Measurements from ENCODE around the gene ERC2.

ERC2 gene

DNA sequence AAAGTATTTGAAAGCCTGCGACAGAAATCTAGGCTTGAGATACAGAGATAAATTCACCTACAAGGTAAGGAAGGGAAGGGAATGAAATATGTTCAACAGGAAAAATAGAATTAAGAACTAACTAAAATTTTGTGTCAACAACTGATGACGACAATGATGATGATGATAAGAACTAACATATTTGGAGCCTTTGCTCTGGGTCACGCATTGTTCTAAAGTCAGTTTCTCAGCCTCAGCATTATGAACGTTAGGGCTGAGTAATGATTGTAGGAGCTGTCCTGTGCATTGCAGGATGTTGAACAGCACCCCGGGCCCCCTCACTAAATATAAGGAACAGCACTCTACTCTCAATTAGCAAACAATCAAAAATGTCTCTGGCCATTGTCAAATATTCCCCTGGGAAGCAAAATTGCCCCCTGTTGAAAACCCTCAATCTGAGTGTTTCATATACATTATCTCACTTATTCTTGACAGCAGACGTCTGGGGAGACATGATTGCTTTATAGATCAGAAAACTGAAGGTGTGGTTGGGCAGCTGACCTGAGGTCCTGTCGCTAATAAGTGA is 88.5 kb downstream of the ERC2 start:
- no peak for ATAC-seq
- TF ChIP-seq PPARA (CRISPR knock-in tag; IDR thresholded peaks at IDR 0.05; ENCODE audit: borderline replicate concordance) (no peak), TCF4 (CRISPR knock-in tag; IDR thresholded peaks at IDR 0.05; ENCODE audit: borderline replicate concordance) (0 out of 2 replicates have a peak, but pooled peaks have one; percentile 28), CREB5 (CRISPR knock-in tag; IDR thresholded peaks at IDR 0.05; ENCODE audit: low read depth) (no peak), ISL1 (CRISPR knock-in tag; IDR thresholded peaks at IDR 0.05) (peak; percentile 75), ZFP3 (CRISPR knock-in tag; IDR thresholded peaks at IDR 0.05) (peak; percentile 67)

DNA sequence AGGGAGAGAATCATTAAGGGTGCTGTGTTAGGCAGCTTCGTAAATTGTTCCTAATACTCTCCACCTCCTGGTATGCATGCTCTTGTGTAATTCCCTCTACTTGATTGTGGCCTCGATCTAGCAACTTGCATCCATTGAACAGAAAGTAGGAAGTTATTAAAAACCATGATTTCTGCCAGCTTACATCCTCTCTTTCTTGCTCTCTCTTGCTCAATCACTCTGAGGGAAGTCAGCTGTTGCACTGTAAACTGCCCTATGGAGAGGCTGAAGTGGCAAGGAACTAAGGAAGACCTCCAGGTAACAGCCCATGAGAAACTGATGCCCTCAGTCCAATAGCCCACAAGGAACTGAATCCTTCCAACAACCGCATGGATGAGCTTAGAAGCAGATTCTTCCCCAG is 92.6 kb downstream of the ERC2 start:
- ATAC-seq, result no peak
- TF ChIP-seq, protein P1, sequence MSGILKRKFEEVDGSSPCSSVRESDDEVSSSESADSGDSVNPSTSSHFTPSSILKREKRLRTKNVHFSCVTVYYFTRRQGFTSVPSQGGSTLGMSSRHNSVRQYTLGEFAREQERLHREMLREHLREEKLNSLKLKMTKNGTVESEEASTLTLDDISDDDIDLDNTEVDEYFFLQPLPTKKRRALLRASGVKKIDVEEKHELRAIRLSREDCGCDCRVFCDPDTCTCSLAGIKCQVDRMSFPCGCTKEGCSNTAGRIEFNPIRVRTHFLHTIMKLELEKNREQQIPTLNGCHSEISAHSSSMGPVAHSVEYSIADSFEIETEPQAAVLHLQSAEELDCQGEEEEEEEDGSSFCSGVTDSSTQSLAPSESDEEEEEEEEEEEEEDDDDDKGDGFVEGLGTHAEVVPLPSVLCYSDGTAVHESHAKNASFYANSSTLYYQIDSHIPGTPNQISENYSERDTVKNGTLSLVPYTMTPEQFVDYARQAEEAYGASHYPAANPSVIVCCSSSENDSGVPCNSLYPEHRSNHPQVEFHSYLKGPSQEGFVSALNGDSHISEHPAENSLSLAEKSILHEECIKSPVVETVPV (CRISPR knock-in tag; IDR thresholded peaks at IDR 0.05), result no peak
- TF ChIP-seq ZNF70 (CRISPR knock-in tag; IDR thresholded peaks at IDR 0.05), result no peak
- no peak for TF ChIP-seq ZNF8 (CRISPR knock-in tag; IDR thresholded peaks at IDR 0.05)
- TF ChIP-seq TOX (CRISPR knock-in tag; IDR thresholded peaks at IDR 0.05; ENCODE audit: borderline replicate concordance), result no peak
- TF ChIP-seq OSR1 (CRISPR knock-in tag; IDR thresholded peaks at IDR 0.05), result no peak
- no peak for TF ChIP-seq SNAI2 (CRISPR knock-in tag; IDR thresholded peaks at IDR 0.05)
- TF ChIP-seq CSDC2 (CRISPR knock-in tag; IDR thresholded peaks at IDR 0.05), result no peak
- TF ChIP-seq ESRRG (CRISPR knock-in tag; IDR thresholded peaks at IDR 0.05), result no peak
- no peak for TF ChIP-seq ZNF565 (CRISPR knock-in tag; conservative IDR thresholded peaks at IDR 0.05; ENCODE audit: low read depth)
- TF ChIP-seq TCF4 (CRISPR knock-in tag; IDR thresholded peaks at IDR 0.05; ENCODE audit: borderline replicate concordance), result no peak

DNA sequence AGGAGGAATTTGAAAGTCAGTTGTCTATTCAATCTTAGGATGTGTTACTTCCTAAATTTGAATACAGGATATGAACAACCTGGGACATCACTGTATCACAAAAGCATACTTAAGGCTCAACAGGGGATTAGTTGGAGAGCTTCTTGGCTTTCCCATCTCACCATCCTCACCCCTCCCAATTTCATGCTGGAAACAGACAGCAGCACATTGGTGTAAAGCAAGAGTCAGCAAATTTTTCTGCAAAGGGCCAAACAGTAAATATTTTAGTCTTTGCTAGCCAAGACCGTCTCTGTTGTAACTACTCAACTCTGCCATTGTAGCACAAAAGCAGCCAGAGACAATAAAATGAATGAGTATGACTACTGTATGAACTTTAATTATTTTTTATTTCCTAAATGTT is 94.9 kb downstream of the ERC2 start:
- ATAC-seq, result no peak
- no peak for TF ChIP-seq PPARA (CRISPR knock-in tag; IDR thresholded peaks at IDR 0.05; ENCODE audit: borderline replicate concordance)
- TF ChIP-seq, protein P2, sequence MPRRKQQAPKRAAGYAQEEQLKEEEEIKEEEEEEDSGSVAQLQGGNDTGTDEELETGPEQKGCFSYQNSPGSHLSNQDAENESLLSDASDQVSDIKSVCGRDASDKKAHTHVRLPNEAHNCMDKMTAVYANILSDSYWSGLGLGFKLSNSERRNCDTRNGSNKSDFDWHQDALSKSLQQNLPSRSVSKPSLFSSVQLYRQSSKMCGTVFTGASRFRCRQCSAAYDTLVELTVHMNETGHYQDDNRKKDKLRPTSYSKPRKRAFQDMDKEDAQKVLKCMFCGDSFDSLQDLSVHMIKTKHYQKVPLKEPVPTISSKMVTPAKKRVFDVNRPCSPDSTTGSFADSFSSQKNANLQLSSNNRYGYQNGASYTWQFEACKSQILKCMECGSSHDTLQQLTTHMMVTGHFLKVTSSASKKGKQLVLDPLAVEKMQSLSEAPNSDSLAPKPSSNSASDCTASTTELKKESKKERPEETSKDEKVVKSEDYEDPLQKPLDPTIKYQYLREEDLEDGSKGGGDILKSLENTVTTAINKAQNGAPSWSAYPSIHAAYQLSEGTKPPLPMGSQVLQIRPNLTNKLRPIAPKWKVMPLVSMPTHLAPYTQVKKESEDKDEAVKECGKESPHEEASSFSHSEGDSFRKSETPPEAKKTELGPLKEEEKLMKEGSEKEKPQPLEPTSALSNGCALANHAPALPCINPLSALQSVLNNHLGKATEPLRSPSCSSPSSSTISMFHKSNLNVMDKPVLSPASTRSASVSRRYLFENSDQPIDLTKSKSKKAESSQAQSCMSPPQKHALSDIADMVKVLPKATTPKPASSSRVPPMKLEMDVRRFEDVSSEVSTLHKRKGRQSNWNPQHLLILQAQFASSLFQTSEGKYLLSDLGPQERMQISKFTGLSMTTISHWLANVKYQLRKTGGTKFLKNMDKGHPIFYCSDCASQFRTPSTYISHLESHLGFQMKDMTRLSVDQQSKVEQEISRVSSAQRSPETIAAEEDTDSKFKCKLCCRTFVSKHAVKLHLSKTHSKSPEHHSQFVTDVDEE (CRISPR knock-in tag; IDR thresholded peaks at IDR 0.05), result no peak
- TF ChIP-seq TCF4 (CRISPR knock-in tag; IDR thresholded peaks at IDR 0.05; ENCODE audit: borderline replicate concordance), result no peak
- TF ChIP-seq CREB5 (CRISPR knock-in tag; IDR thresholded peaks at IDR 0.05; ENCODE audit: low read depth), result no peak
- no peak for TF ChIP-seq CSDC2 (CRISPR knock-in tag; IDR thresholded peaks at IDR 0.05)
- no peak for TF ChIP-seq ZFP30 (CRISPR knock-in tag; IDR thresholded peaks at IDR 0.05)
- no peak for TF ChIP-seq ZNF8 (CRISPR knock-in tag; IDR thresholded peaks at IDR 0.05)
- TF ChIP-seq OSR1 (CRISPR knock-in tag; IDR thresholded peaks at IDR 0.05), result no peak
- TF ChIP-seq ARNTL (CRISPR knock-in tag; IDR thresholded peaks at IDR 0.05; ENCODE audit: borderline replicate concordance, low read depth), result no peak
- no peak for TF ChIP-seq BACH2 (CRISPR knock-in tag; IDR thresholded peaks at IDR 0.05; ENCODE audit: borderline replicate concordance)
- TF ChIP-seq ISL1 (CRISPR knock-in tag; IDR thresholded peaks at IDR 0.05), result no peak
- no peak for TF ChIP-seq SNAI2 (CRISPR knock-in tag; IDR thresholded peaks at IDR 0.05)
- TF ChIP-seq TOX (CRISPR knock-in tag; IDR thresholded peaks at IDR 0.05; ENCODE audit: borderline replicate concordance), result no peak
- TF ChIP-seq ZC3H10 (CRISPR knock-in tag; IDR thresholded peaks at IDR 0.05), result no peak
- no peak for TF ChIP-seq PATZ1 (CRISPR knock-in tag; IDR thresholded peaks at IDR 0.05; ENCODE audit: borderline replicate concordance)

Measured in SK-N-SH treated with all-trans-retinoic acid at 6 μM for 48 hours (cell line).